Measurements from ENCODE around the gene KRTAP5-8. TPM values are rescaled to one million over a fixed set of nuclear protein-coding genes. Genes with fewer than 3 reads are reported as not detected.
A peak's percentile ranks its signal among the peaks of the same experiment; 100 is the strongest.

The KRTAP5-8 gene
- total RNA-seq, 1 experiment from 2014 or later = not detected

GRCh38 chr11:71537537-71537936, 288 bp upstream of the KRTAP5-8 start:
- no peak overlapping the region for H3K27ac ChIP-seq (ENCODE audit: insufficient read length, low read depth, low read length)
- no peak for DNase-seq
- H3K4me2 ChIP-seq (ENCODE audit: insufficient read depth, insufficient read length, low read length) = no peak overlapping the region
- no peak overlapping the region for H3T11ph ChIP-seq (ENCODE audit: low read length)
- no peaks in the 10 kb centered on the region for H4K20me1 ChIP-seq (ENCODE audit: control insufficient read depth, insufficient read depth, insufficient read length)
- H4K5ac ChIP-seq (ENCODE audit: insufficient read length, low read depth, low read length) = no peak overlapping the region
- no peak overlapping the region for H2BK5ac ChIP-seq (ENCODE audit: insufficient read length, low read length)
- no peak overlapping the region for H2AFZ ChIP-seq (ENCODE audit: low read length)
- H3K56ac ChIP-seq (ENCODE audit: insufficient read length, low read depth, low read length) = no peak overlapping the region
- H3K4ac ChIP-seq (ENCODE audit: low read depth, low read length) = no peak overlapping the region
- no peaks in the 10 kb centered on the region for H3K79me2 ChIP-seq (ENCODE audit: insufficient read depth, low read length)
- Mint-ChIP-seq H3K9me3 (peaks cover 6 to 7% of the 10 kb centered on the region in 2 experiments), H3K4me3 (no peak overlapping the region), H3K27me3 (ENCODE audit: low read depth) (peaks cover 8% of the 10 kb centered on the region), H3K27ac (no peak overlapping the region), H3K36me3 (ENCODE audit: insufficient read depth in 1 of 3, low read depth in 3 of 3) (peaks cover 5 to 12% (median 6%) of the 10 kb centered on the region in 3 experiments; a peak in 6 of 7 replicates), H3K4me1 (peaks cover 0 to 4% of the 10 kb centered on the region in 2 experiments; a peak in 2 of 4 replicates)
- H3K4me1 ChIP-seq (ENCODE audit: insufficient read depth, low read length) = no peaks in the 10 kb centered on the region
- H2AK5ac ChIP-seq (ENCODE audit: insufficient read length, low read length) = no peak overlapping the region
- TF ChIP-seq, protein P1, sequence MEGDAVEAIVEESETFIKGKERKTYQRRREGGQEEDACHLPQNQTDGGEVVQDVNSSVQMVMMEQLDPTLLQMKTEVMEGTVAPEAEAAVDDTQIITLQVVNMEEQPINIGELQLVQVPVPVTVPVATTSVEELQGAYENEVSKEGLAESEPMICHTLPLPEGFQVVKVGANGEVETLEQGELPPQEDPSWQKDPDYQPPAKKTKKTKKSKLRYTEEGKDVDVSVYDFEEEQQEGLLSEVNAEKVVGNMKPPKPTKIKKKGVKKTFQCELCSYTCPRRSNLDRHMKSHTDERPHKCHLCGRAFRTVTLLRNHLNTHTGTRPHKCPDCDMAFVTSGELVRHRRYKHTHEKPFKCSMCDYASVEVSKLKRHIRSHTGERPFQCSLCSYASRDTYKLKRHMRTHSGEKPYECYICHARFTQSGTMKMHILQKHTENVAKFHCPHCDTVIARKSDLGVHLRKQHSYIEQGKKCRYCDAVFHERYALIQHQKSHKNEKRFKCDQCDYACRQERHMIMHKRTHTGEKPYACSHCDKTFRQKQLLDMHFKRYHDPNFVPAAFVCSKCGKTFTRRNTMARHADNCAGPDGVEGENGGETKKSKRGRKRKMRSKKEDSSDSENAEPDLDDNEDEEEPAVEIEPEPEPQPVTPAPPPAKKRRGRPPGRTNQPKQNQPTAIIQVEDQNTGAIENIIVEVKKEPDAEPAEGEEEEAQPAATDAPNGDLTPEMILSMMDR (conservative IDR thresholded peaks at IDR 0.05) = peak; percentile 18; the same call in 1 of the 3 replicates
- no peak overlapping the region for H2BK20ac ChIP-seq (ENCODE audit: low read depth, low read length, poor library complexity, severe bottlenecking)
- no peak overlapping the region for H4K8ac ChIP-seq (replicated peaks; ENCODE audit: insufficient read length, low read depth, low read length)
- H3K23ac ChIP-seq (ENCODE audit: insufficient read length, low read depth, low read length) = no peak overlapping the region
- H3K18ac ChIP-seq (ENCODE audit: insufficient read length, low read depth, low read length) = no peak overlapping the region
- H2BK120ac ChIP-seq (ENCODE audit: low read depth, low read length, poor library complexity, severe bottlenecking) = no peak overlapping the region
- H2BK12ac ChIP-seq (ENCODE audit: insufficient read length, low read depth, low read length) = no peak overlapping the region
- no peaks in the 10 kb centered on the region for H3K9me3 ChIP-seq (ENCODE audit: control insufficient read depth, low read depth, low read length)
- WGBS (ENCODE audit: extremely low coverage, insufficient read length, low lambda C conversion rate) = no CpG with 5 or more reads among the region's 9 CpGs
- no peak overlapping the region for H2BK15ac ChIP-seq (ENCODE audit: low read depth, low read length)
- no peak overlapping the region for H3K14ac ChIP-seq (ENCODE audit: insufficient read depth, low read length)
- H4K91ac ChIP-seq (ENCODE audit: insufficient read length, low read depth, low read length) = no peak overlapping the region
- no peaks in the 10 kb centered on the region for H3K23me2 ChIP-seq (ENCODE audit: insufficient read length, low read depth, low read length, poor library complexity, severe bottlenecking)
- H3K79me1 ChIP-seq (ENCODE audit: insufficient read depth, low read depth, low read length, poor library complexity, severe bottlenecking) = no peaks in the 10 kb centered on the region
- H3K9ac ChIP-seq (ENCODE audit: extremely low read depth, insufficient read length, low read length) = no peak overlapping the region
- no peaks in the 10 kb centered on the region for H3K27me3 ChIP-seq (ENCODE audit: insufficient read depth, low read length)

Measured in H9 (cell line).